ENCODE data around the gene ZBTB7C.

DNA sequence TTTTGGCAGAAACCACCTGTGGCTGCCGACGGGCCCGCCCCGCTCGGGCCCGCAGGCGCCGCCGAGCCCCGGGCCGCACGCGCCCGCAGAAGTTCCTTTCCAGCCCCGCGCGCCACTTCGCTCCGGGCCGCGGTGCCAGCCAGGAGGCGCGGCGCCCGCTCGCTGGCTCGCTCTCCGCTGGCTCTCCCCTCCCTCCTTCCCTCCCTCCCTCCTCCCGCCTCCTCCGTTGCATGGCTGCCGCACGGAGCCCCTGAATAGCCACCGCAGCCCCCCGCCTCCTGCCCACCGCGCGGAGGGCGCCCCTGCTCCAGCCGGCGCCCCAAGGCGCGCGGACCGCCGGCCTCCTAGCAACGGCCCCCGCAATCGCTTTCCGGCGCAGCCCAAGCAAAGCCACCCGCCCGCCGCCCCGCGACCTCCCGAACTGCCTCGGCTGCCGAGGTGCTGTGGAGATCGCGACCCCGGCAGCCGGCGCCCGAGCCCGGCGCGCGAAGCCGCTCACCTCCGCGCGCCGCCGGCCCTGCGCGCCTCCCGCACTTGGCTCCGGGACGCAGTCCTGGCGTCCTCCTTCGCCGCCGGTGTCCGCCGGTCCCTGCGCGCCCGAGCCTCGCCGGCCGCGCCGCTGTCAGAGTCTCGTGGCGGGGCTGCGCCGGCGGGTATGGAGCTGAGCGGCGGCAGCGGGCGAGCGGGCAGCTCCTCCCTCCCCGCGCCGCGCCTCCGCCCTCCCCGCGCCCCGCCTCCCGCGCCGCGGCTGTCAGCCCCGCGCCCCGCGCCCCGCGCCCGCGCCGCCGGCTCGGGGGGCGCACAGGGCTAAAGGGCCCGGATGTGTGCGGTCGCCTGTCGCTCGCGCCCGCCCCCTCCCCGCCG lies at the start of gene ZBTB7C:
- TF ChIP-seq, protein P1, sequence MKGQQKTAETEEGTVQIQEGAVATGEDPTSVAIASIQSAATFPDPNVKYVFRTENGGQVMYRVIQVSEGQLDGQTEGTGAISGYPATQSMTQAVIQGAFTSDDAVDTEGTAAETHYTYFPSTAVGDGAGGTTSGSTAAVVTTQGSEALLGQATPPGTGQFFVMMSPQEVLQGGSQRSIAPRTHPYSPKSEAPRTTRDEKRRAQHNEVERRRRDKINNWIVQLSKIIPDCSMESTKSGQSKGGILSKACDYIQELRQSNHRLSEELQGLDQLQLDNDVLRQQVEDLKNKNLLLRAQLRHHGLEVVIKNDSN (IDR thresholded peaks at IDR 0.05; ENCODE audit: borderline replicate concordance, extremely low read length, insufficient read depth, low read depth, low read length): no peak
- no peak for TF ChIP-seq KDM1A (IDR thresholded peaks at IDR 0.05; ENCODE audit: borderline replicate concordance)
- TF ChIP-seq JUND (IDR thresholded peaks at IDR 0.05; ENCODE audit: low read depth, low read length): no peak
- no peak for TF ChIP-seq NR2F1 (conservative IDR thresholded peaks at IDR 0.05)
- TF ChIP-seq, protein P2, sequence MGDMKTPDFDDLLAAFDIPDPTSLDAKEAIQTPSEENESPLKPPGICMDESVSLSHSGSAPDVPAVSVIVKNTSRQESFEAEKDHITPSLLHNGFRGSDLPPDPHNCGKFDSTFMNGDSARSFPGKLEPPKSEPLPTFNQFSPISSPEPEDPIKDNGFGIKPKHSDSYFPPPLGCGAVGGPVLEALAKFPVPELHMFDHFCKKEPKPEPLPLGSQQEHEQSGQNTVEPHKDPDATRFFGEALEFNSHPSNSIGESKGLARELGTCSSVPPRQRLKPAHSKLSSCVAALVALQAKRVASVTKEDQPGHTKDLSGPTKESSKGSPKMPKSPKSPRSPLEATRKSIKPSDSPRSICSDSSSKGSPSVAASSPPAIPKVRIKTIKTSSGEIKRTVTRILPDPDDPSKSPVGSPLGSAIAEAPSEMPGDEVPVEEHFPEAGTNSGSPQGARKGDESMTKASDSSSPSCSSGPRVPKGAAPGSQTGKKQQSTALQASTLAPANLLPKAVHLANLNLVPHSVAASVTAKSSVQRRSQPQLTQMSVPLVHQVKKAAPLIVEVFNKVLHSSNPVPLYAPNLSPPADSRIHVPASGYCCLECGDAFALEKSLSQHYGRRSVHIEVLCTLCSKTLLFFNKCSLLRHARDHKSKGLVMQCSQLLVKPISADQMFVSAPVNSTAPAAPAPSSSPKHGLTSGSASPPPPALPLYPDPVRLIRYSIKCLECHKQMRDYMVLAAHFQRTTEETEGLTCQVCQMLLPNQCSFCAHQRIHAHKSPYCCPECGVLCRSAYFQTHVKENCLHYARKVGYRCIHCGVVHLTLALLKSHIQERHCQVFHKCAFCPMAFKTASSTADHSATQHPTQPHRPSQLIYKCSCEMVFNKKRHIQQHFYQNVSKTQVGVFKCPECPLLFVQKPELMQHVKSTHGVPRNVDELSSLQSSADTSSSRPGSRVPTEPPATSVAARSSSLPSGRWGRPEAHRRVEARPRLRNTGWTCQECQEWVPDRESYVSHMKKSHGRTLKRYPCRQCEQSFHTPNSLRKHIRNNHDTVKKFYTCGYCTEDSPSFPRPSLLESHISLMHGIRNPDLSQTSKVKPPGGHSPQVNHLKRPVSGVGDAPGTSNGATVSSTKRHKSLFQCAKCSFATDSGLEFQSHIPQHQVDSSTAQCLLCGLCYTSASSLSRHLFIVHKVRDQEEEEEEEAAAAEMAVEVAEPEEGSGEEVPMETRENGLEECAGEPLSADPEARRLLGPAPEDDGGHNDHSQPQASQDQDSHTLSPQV (IDR thresholded peaks at IDR 0.05): no peak
- TF ChIP-seq, protein P3, sequence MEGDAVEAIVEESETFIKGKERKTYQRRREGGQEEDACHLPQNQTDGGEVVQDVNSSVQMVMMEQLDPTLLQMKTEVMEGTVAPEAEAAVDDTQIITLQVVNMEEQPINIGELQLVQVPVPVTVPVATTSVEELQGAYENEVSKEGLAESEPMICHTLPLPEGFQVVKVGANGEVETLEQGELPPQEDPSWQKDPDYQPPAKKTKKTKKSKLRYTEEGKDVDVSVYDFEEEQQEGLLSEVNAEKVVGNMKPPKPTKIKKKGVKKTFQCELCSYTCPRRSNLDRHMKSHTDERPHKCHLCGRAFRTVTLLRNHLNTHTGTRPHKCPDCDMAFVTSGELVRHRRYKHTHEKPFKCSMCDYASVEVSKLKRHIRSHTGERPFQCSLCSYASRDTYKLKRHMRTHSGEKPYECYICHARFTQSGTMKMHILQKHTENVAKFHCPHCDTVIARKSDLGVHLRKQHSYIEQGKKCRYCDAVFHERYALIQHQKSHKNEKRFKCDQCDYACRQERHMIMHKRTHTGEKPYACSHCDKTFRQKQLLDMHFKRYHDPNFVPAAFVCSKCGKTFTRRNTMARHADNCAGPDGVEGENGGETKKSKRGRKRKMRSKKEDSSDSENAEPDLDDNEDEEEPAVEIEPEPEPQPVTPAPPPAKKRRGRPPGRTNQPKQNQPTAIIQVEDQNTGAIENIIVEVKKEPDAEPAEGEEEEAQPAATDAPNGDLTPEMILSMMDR (IDR thresholded peaks at IDR 0.05 in 2 of 3, conservative IDR thresholded peaks at IDR 0.05 in 1 of 3; ENCODE audit: control insufficient read depth in 2 of 3, extremely low read depth in 1 of 3, insufficient read depth in 1 of 3, low read depth in 3 of 3, low read length in 3 of 3): no peak
- TF ChIP-seq, protein P4, sequence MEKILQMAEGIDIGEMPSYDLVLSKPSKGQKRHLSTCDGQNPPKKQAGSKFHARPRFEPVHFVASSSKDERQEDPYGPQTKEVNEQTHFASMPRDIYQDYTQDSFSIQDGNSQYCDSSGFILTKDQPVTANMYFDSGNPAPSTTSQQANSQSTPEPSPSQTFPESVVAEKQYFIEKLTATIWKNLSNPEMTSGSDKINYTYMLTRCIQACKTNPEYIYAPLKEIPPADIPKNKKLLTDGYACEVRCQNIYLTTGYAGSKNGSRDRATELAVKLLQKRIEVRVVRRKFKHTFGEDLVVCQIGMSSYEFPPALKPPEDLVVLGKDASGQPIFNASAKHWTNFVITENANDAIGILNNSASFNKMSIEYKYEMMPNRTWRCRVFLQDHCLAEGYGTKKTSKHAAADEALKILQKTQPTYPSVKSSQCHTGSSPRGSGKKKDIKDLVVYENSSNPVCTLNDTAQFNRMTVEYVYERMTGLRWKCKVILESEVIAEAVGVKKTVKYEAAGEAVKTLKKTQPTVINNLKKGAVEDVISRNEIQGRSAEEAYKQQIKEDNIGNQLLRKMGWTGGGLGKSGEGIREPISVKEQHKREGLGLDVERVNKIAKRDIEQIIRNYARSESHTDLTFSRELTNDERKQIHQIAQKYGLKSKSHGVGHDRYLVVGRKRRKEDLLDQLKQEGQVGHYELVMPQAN (conservative IDR thresholded peaks at IDR 0.05): no peak
- TF ChIP-seq CREB1 (IDR thresholded peaks at IDR 0.05; ENCODE audit: low read depth): no peak
- no peak for TF ChIP-seq TCF12 (IDR thresholded peaks at IDR 0.05; ENCODE audit: low read depth, low read length)
- no peak for TF ChIP-seq CHD4 (IDR thresholded peaks at IDR 0.05)

Data from GM12878 (cell line).